ENCODE measurements around the gene CCDC146.

CCDC146 gene

DNA sequence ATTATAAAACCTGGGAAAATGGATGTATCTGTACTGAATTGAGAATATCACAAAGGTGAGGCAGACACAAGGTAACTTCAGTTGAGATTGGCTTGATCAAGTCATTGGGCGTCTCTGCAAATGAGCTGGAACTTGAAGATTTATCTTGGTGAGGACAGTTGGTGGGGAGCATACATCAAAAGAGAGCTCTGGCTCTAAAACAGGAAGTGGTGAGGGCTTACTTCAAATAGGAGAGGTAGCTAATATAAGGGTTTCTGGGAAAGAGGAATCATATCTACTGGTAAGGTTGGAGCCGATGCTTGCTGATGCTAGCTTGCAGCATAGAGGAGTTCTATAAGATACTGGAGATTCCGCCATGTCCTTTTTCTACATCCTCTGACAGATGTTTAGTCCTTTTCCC lies 117.1 kb downstream of the CCDC146 start:
- Mint-ChIP-seq H3K36me3 (ENCODE audit: low read depth) (peaks cover 4% of the 10 kb centered on the region), H3K4me3 (no peak overlapping the region), H3K9me3 (no peaks in the 10 kb centered on the region), H3K27ac (no peak overlapping the region), H3K27me3 (ENCODE audit: low read depth) (peaks cover 3% of the 10 kb centered on the region), H3K4me1 (no peaks in the 10 kb centered on the region)
- no peak for TF ChIP-seq CTCF (IDR thresholded peaks at IDR 0.05; ENCODE audit: unreplicated experiment in 3 of 3)

- H3K9me3 Mint-ChIP-seq: no peaks in the 10 kb centered on the region
- H3K27ac Mint-ChIP-seq: no peak overlapping the region
Measured at GRCh38 chr7:77242068-77242467, 119.7 kb downstream of the CCDC146 start.

DNA sequence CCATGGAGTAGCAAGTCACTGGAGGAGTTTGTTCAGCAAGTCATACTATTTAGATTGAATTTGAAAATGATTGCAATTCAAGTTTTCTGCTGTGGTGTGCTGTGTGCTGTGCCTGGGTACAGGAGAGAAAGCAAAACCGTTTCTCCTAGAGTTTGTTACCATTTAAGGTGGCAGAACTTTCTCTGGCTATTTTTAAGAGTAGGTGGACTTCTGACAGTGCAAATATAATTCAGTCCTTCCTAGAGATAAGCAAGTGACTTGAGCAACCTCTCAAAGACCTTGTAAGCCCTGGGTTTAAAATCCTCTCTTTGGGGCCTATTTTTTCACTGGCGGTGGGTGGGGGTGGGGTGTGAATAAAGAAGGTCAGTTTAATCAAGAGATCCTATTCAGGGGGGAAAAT lies 120.1 kb downstream of the CCDC146 start:
- Mint-ChIP-seq H3K4me3 (no peak overlapping the region), H3K27ac (no peak overlapping the region), H3K36me3 (ENCODE audit: low read depth) (peaks cover 4% of the 10 kb centered on the region), H3K9me3 (no peaks in the 10 kb centered on the region), H3K27me3 (ENCODE audit: low read depth) (no peaks in the 10 kb centered on the region), H3K4me1 (peaks cover 11% of the 10 kb centered on the region)
- no peak for TF ChIP-seq CTCF (IDR thresholded peaks at IDR 0.05; ENCODE audit: unreplicated experiment in 3 of 3)

More at GRCh38 chr7:77242068-77242467, 119.7 kb downstream of the CCDC146 start:
- H3K4me1 Mint-ChIP-seq: peaks cover 11% of the 10 kb centered on the region
- H3K4me3 Mint-ChIP-seq: no peak overlapping the region
- no peaks in the 10 kb centered on the region for H3K27me3 Mint-ChIP-seq (ENCODE audit: low read depth)
- no peak for TF ChIP-seq CTCF (IDR thresholded peaks at IDR 0.05; ENCODE audit: unreplicated experiment in 3 of 3)
- H3K36me3 Mint-ChIP-seq (ENCODE audit: low read depth): peaks cover 4% of the 10 kb centered on the region

DNA sequence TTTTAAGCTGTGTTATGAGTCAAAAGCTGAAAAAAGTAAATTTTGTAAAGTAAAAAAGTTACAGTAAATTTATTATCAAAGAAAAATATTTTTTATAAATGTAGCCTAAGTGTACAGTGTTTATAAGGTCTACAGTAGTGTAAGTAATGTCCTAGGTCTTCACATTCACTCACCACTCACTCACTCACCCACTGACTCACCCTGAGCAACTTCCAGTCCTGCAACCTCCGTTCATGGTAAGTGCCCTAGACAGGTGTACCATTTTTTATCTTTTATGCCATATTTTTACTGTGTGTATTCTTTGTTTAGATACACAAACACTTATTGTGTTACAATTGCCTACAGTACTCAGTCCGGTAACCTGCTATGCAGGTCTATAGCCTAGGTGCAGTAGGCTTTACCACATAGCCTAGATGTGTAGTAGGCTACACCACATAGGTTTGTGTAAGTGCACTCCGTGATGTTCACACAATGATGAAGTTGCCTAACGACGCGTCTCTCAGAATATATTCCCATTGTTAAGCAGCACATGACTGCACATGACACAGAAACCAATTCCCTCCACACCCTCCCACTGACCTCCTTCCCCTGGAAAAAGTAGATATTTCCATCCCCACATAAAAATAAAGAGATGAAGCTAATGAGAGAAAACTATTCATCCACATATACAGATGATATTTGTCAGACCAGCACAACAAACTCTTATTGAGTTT lies 122.0 kb downstream of the CCDC146 start:
- Mint-ChIP-seq H3K9me3 (no peaks in the 10 kb centered on the region), H3K27me3 (ENCODE audit: low read depth) (no peaks in the 10 kb centered on the region), H3K4me1 (peaks cover 11% of the 10 kb centered on the region), H3K4me3 (no peak overlapping the region), H3K27ac (peak overlapping the region in 2 of 3 experiments; percentile 5 to 16), H3K36me3 (ENCODE audit: low read depth) (no peaks in the 10 kb centered on the region)
- TF ChIP-seq CTCF (IDR thresholded peaks at IDR 0.05; ENCODE audit: unreplicated experiment in 3 of 3): no peak

DNA sequence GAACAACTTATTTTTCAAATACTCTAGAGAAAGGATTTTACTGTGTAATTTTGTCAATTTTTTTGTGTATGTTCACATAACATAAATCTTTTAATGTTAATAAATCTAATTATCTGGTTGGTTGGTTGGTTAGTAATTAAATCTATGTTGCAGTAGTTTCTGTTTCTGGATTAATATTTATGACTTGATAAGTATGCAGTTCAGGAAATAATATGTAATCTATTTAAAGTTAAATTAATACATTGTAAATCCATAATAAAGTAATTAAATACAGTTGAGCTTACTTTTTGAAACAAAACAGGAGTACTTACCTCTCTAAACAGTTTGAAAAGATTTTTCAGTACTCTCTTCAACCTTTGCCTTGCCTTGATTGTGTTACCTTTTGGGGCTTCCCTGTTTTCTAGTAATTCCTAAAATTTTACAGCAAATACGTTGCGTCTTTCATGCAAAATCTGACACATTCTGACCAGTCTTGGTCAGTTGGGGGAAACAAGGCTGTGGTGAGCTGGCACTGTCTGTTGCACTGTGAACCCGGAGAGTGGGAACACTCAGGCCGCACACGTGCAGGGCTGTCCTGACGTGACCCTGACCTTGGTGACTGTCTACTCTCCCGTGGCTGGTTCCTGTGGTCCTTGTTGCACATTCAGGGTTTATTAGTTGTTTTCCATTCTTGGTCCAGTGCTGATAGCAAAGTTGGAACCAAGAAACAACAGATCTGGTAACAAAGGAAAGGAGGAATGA lies 122.8 kb downstream of the CCDC146 start:
- no peaks in the 10 kb centered on the region for H3K9me3 Mint-ChIP-seq
- TF ChIP-seq CTCF (IDR thresholded peaks at IDR 0.05; ENCODE audit: unreplicated experiment in 3 of 3): no peak
- peaks cover 11% of the 10 kb centered on the region for H3K4me1 Mint-ChIP-seq
- peak overlapping the region in 2 of 3 experiments; percentile 16 to 80 for H3K27ac Mint-ChIP-seq
- H3K27me3 Mint-ChIP-seq (ENCODE audit: low read depth): no peaks in the 10 kb centered on the region
- H3K36me3 Mint-ChIP-seq (ENCODE audit: low read depth): no peaks in the 10 kb centered on the region
- H3K4me3 Mint-ChIP-seq: no peak overlapping the region
